Prostate gland (tissue), 2 donors: ENCODE data around the gene XPO6. TPM values are rescaled to one million over a fixed set of nuclear protein-coding genes. Genes with fewer than 3 reads are reported as not detected.

Experiments
- DNase-seq: peaks from one replicate; pipeline ENCODE4 v3.0.0-alpha.2; 2019; ENCODE audit warnings: low spot score
- H3K27ac ChIP-seq, 2 donors: fragments of 200-600 bp; sonication (generic); 2 replicates each; pipeline ENCODE4 v1.5.1; 2017 to 2019
- H3K27me3 ChIP-seq: fragments of 200-600 bp; sonication (generic); replicated peaks from 2 replicates; pipeline ENCODE4 v1.5.1; 2019; ENCODE audit not compliant: insufficient read depth
- H3K36me3 ChIP-seq, 2 donors: fragments of 200-600 bp; sonication (generic); 1 replicate in 1 of 2; 2 replicates in 1 of 2; pipeline versions ENCODE4 v1.5.1 to v1.8.1; 2017 to 2019
- H3K4me1 ChIP-seq: fragments of 200-600 bp; sonication (generic); replicated peaks from 2 replicates; pipeline ENCODE4 v1.5.1; 2019
- H3K4me3 ChIP-seq, 2 donors: fragments of 200-600 bp; sonication (generic); 2 replicates each; pipeline ENCODE4 v1.5.1; 2017 to 2019
- H3K9me3 ChIP-seq: fragments of 200-600 bp; sonication (generic); 2 replicates; pipeline ENCODE4 v1.5.1; 2017
- CTCF ChIP-seq, 4 experiments: fragments of 200-600 bp in 2 of 4; fragments of 450-650 bp in 2 of 4; sonication (generic) in 2 of 4; IDR thresholded peaks; 1 replicate in 3 of 4; 2 replicates in 1 of 4; pipeline ENCODE4 v1.5.1; 2016 to 2019; ENCODE audit warnings: antibody characterized with exemption in 4 of 4, mild to moderate bottlenecking in 2 of 4, moderate library complexity in 2 of 4
- POLR2A ChIP-seq: fragments of 450-650 bp; IDR thresholded peaks from one replicate; pipeline ENCODE4 v1.6.1; 2016; ENCODE audit warnings: antibody characterized with exemption, mild to moderate bottlenecking
- POLR2AphosphoS5 ChIP-seq: sonication (generic); formaldehyde crosslinking; IDR thresholded peaks from one replicate; pipeline ENCODE4 v1.6.1; 2017; ENCODE audit warnings: antibody characterized with exemption
- WGBS: methylation state at CpG from one replicate; pipeline ENCODE4 v1.1.5; 2018; 5-methylcytosine and 5-hydroxymethylcytosine counted together
- intact Hi-C: fragments of 100-400 bp; cut with DNase I; formaldehyde crosslinking; loops from one replicate; pipeline ENCODE4 v1.14.2; 2022
- total RNA-seq, 2 donors: library from RNA; depleted of rRNA; stranded (reverse); fragments of >200 nt; gene quantifications; one replicate each; pipeline ENCODE4 v1.1.0, GENCODE V29; 2016

XPO6 gene
- total RNA-seq, 2 donors from 2014 or later: 51.1 to 145 TPM

GRCh38 chr16:28100810-28101532 is 110.8 kb downstream of the XPO6 start:
- intact Hi-C loops: no loop called here
- no peaks in the 10 kb centered on the region for H3K9me3 ChIP-seq
- no peak for TF ChIP-seq CTCF (IDR thresholded peaks at IDR 0.05)
- TF ChIP-seq POLR2A: no peak
- TF ChIP-seq POLR2AphosphoS5: no peak
- no peak for DNase-seq
- 89% methylated on average over 14 of the region's 14 CpGs for WGBS
- no peak overlapping the region for H3K4me3 ChIP-seq
- H3K27me3 ChIP-seq: no peaks in the 10 kb centered on the region
- H3K36me3 ChIP-seq: peaks cover 11 to 22% of the 10 kb centered on the region in 2 donors
- no peak overlapping the region for H3K27ac ChIP-seq
- H3K4me1 ChIP-seq: no peaks in the 10 kb centered on the region

- DNase-seq: no peak
- TF ChIP-seq POLR2A (no peak), POLR2AphosphoS5 (no peak), CTCF (IDR thresholded peaks at IDR 0.05) (no peak)
- Histone ChIP-seq H3K27me3 (no peaks in the 10 kb centered on the region), H3K4me3 (no peak overlapping the region), H3K27ac (no peak overlapping the region), H3K4me1 (no peaks in the 10 kb centered on the region), H3K36me3 (peaks cover 11 to 16% of the 10 kb centered on the region in 2 donors), H3K9me3 (no peaks in the 10 kb centered on the region)
- intact Hi-C loops: no loop called here
- WGBS: 89% methylated on average over 20 of the region's 20 CpGs
Observed at GRCh38 chr16:28098959-28099945, 112.5 kb downstream of the XPO6 start.

- no peak for TF ChIP-seq POLR2A
- TF ChIP-seq CTCF (IDR thresholded peaks at IDR 0.05): no peak
- no peak for TF ChIP-seq POLR2AphosphoS5
- H3K36me3 ChIP-seq: peaks cover 8 to 11% of the 10 kb centered on the region in 2 donors
- intact Hi-C loops: no loop called here
- WGBS: 93% methylated on average over 21 of the region's 21 CpGs
- DNase-seq: no peak
- H3K9me3 ChIP-seq: no peaks in the 10 kb centered on the region
- H3K27ac ChIP-seq: no peak overlapping the region
- no peaks in the 10 kb centered on the region for H3K4me1 ChIP-seq
- no peaks in the 10 kb centered on the region for H3K27me3 ChIP-seq
- H3K4me3 ChIP-seq: no peak overlapping the region
Observed at GRCh38 chr16:28098171-28098958, 113.4 kb downstream of the XPO6 start.

GRCh38 chr16:28096983-28097899 is 114.5 kb downstream of the XPO6 start:
- Histone ChIP-seq H3K9me3 (no peaks in the 10 kb centered on the region), H3K4me3 (no peak overlapping the region), H3K27me3 (no peaks in the 10 kb centered on the region), H3K36me3 (peaks cover 7 to 11% of the 10 kb centered on the region in 2 donors), H3K27ac (no peak overlapping the region), H3K4me1 (no peaks in the 10 kb centered on the region)
- no peak for DNase-seq
- 75% methylated on average over 17 of the region's 17 CpGs for WGBS
- no peak for TF ChIP-seq CTCF (IDR thresholded peaks at IDR 0.05)
- no peak for TF ChIP-seq POLR2AphosphoS5
- TF ChIP-seq POLR2A: no peak
- intact Hi-C loops: no loop called here
